ENCODE measurements around the gene TUBGCP5.
"Not testable (repeated sequence)": the region's sequence is repeated elsewhere in the genome, so short reads cannot be mapped to it uniquely, and the experiment has no call there.

Gene TUBGCP5

DNA sequence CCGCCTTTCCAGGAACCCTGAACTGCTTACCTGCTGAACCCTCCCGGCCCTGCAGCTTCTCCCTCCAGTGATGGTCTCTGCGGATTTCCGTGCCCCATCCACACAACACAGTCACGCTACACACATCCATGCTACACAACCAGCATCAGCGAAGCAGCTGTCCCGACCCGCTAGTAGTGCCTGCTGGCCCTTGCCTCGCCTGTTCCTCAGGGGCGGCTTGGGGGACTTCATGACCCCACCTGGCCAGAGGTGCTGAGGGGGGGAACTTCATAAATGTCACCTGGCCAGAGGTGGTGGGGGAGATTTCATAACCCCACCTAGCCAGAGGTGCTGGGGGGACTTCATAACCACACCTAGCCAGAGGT is 530 bp upstream of the TUBGCP5 start:
- DNase-seq: no peak

DNA sequence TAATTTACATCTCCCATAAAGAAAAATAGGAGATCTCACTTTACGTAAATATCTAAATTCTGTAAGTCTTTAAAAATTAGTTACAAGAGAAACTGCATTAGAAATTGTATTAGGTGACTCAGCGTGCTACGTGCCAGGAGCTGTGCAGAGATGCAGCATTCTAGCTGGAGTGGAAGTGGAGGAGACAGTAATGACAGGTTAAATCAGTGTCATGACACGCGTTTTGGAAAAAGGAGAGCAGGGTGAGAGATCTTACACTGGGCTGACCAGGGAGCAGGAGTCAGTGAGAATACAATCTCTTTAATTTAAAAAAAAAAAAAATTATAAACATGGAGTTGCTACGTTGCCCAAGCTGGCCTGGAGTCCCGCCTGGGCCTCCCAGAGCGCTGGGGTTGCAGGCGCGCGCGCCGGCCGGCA is 635 bp downstream of the TUBGCP5 start:
- no peak for DNase-seq

DNA sequence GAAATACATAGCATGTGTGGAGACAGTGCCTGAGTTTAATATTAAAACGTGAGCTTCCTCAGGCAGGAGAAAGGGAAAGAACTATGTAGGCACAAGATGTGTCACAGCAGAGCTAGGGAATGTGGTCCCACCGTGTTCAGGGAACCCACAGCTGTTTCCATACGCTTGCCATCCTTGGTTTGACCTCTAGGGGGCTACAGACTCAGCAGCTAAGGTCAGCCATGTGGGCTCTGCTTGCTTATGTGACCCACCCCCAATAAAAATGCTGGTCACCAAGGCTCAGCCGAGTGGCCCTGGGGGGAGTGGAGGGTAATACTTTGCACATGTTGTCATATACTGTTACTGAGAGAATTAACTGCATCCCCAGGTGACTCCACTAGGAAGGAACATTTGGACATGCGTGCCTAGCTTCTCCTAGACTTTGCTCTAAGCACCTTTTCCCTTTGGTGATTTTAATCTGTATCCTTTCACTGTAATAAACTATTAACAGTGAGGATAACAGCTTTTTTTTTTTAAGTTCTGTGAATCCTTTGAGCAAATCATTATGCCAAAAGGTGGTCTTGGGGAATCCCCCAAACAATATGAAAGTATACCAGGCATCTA is 3.3 kb downstream of the TUBGCP5 start:
- DNase-seq: peak; percentile 64

DNA sequence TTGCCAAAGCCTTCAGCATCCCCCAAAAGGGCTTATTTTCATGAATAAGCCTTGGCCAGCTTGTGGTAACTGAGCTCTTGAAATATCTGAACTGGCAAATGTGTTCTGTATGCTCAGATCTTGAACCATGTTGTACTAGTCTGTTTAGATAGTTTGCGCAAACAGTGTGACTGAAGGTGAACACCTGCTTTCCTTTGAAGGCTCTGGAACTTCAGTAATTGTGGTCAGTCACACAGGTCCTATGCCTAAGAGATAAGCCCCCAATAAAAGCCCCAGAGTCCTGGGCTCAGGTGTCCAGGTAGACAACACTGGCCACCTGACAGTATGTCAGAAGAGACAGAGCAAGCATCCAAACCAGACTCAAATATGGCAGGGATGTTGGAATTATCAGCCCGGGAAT is 5.4 kb downstream of the TUBGCP5 start:
- DNase-seq: no peak

DNA sequence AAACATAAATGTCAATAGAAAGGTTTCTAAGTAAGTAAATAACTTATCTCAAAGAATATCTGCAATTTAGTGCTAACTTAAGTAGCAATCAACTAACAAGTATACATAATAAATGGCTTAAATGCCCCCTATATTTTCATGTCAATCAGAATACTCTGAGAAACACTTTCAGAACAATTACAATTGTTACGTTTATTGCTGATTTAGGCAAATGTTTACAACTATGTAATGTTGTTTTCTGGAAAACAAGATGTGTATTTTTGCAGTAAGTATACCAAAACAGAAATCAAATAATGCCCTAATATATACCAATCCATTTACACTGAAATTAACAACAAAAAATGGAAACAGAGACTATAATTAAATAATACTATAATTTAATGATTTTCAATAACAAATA is 13.2 kb downstream of the TUBGCP5 start:
- no peak for DNase-seq

DNA sequence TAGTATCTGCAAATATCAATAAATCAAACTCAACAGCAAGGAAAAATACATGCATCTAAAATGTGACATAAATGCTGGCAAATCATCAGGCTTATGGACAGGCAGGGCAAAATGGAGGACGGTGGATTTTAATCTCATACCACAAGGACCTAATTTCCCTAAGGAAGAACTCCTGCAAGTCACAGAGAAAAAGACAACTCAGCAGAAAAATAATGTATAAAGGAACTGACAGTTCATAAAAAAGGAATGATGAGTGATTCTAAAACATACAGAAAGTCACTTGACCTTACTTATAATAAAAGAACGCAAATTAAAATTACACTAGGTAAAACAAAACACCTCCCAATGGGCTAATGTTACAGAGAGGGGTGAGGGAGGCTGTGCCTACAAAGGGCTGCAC is 17.2 kb downstream of the TUBGCP5 start:
- DNase-seq: no peak

DNA sequence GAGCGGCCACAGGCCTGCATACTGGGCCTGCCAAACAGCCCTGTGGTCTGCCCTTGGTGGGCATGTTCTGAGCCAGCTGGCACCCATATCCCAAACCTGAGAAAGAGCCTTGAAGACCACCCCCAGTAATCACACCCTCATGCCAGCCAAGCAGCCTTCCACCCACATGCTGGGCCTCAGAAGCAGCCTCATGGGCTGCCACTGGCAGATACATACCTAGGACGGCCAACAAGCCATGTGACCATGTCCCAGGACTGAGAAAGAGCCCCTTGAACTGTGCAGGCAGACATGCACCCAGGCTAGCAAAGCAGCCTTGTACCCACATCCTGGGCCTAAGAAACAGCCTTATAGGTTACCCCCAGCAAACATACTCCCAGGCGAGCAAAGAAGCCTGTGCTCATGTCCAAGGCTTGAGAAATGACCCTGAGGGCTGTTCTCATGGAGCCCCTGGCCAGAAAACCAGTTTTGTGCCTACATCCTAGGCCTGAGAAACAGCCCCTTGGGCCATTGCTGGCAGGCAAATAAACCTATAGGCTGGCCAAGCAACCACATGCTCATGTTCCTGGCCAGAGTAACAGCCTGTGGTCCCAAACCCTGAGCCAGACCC is 24.9 kb downstream of the TUBGCP5 start:
- no peak for DNase-seq

DNA sequence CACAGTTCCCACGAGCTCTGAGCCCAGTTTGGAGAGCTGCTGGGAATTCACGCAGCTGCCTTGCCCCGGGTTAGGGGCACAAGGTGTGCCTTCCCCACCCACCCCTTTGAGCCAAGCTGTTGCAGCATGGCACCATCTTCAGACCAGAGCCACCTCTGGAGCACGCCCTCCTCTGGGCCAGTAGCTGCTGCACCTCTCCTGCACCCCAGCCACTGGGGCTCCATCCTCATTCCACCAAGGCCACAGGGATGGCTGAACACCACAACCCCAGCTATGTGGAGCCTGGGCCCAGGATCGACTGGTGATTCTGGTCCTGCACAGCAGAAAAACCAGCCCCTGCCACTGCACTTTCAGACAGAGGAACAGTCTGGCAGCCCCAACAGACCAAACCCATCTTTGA is 25.7 kb downstream of the TUBGCP5 start:
- no peak for DNase-seq

DNA sequence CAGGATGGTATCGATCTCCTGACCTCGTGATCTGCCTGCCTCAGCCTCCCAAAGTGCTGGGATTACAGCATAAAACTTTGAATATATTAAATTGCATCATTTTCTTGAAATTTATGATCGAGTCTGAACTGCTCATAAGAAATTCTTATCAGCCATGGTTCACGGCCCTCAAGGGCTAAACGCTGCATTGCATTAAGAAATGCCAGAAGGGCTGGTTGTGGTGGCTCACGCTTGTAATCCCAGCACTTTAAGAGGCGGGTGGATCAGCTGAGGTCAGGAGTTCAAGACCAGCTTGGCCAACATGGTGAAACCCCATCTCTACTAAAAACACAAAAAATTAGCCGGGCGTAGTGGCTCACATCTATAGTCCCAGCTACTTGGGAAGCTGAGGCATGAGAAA is 26.8 kb downstream of the TUBGCP5 start:
- DNase-seq: not testable (repeated sequence)

DNA sequence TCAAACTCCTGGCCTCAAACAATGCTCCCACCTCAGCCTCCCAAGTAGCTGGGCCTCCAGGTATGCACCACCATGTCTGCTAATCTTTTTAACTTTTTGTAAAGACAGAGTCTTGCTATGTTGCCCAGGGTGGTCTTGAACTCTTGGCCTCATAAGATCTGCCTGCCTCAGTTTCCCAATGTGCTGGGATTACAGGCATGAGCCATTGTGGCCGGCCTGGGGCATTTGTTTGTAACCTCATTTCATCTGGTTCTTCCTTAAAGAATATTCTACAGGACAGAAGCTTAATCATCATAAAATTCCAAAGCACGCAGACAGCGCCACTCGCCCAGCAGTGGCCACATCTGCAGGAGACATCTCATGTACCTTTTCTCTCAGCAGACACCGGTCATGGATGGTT is 35.6 kb downstream of the TUBGCP5 start:
- no peak for DNase-seq

DNA sequence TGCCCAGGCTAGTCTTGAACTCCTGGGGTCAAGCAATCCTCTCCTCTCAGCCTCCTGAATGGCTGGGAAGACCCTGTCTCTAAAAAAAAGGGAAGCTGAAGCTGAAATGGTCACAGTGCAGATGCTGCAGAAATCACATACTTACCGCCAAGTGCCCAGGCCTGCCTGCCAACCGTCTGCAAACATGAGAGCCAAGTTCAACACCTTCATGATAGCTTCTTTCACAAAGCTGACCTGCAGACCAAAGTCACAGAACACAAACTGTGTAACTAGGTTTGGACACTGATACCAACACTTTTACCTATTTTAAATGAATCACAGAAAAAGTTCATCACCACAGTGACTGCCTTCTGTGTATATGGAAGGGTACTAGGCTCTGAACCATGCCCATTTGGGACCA is 36.4 kb downstream of the TUBGCP5 start:
- DNase-seq: no peak

DNA sequence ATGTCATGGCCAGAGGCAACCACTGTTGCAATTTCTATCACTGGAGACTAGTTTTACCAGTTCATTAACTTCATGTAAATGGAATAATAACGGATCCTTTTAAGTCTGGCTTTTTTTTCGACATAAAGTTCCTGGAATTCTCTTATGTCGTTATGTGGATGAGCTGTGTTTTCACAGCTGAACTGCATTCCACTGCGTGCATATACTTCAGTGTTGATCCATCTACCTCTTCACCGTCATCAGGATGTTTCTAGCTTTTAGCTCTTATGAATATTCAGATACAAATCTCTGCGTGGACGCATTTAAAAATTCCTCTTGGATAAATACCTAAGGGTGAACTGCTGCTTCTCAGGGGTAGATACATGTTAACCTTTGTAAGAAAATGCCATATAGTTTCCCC is 43.6 kb downstream of the TUBGCP5 start:
- DNase-seq: no peak

DNA sequence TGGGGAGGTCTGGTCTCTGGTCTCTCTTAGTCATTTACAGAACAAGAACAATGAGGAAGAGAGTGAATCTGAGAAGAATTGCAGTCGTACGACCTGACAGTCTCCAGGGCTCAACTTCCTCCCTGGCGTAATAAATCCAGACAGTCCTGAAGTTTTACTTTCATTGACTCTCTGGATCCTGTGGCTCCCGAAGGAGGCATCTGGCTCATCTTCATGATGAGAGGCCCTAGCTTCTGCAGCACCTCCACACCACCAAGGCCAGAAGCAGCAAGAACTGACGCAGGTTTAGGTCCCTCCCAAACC is 47.4 kb downstream of the TUBGCP5 start:
- no peak for DNase-seq

DNA sequence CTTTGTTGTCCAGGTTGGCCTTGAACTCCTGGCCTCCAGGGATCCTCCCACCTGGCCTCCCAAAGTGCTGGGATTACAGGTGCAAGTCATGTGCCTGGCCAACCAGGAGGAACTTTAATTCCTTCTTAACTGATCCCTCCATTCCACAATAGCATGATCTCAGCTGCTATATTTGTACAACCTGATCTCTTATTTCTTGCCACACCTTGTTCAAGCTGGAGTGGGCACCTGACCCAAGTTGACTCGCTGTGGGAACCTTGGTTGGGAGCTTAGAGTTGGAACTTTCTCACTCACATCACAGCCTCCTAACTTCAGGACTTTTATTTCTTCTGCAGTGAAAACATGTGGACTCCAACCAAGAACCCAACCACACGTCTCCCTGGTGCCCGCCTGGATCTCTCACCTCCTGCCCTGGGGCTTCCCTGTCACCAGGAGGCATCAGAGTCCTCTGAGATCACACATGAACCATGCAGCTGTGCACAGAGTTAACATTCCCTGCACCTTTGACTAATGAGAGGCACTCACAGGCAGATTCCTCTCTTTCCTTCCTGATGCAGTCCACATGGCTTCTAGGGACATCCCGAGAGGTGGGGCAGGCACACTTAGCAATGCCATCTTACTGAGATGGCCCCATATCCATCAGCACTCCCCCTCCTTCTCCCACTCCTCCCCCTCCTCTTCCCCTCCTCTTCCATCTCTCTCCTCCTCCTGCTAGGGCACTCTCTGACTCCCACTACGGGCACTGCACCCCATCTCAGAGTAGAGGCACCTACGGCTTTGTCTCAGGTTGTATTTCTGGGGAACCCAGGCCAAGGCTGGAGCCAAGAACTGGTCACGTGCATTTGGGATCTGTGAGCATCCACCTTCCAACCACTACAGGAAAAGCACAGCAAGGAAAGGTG is 49.5 kb downstream of the TUBGCP5 start:
- DNase-seq: no peak

DNA sequence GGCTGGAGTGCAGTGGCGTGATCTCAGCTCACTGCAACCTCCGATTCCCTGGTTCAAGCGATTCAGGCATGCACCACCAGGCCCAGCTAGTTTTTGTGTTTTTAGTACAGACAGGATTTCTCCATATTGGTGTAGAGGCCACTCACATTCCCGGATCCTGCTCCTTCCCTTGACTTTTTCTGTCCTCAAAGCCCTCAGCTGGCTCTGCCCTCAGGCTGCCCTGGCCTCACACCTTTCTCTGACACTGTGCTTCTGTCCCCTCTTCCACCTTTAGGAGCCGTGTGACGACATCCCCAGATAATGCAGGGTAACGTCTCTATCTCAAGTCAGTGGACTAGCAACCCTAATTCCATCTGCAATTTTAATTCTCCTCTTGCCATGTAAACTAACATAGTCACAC is 50.6 kb downstream of the TUBGCP5 start:
- DNase-seq: no peak

DNA sequence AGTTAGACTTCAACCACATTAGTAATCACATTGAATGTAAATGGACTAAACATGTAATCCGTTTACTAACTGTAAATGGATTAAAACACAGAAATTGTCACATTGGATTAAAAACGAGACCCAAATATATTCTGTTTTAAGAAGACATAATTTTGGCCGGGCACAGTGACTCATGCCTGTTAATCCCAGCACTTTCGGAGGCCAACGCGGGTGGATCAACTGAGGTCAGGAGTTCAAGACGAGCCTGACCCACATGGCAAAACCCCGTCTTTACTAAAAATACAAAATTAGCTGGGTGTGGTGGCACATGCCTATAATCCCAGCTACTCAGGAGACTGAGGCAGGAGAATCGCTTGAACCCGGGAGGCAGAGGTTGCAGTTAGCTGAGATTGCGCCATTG is 57.4 kb downstream of the TUBGCP5 start:
- DNase-seq: not testable (repeated sequence)

DNA sequence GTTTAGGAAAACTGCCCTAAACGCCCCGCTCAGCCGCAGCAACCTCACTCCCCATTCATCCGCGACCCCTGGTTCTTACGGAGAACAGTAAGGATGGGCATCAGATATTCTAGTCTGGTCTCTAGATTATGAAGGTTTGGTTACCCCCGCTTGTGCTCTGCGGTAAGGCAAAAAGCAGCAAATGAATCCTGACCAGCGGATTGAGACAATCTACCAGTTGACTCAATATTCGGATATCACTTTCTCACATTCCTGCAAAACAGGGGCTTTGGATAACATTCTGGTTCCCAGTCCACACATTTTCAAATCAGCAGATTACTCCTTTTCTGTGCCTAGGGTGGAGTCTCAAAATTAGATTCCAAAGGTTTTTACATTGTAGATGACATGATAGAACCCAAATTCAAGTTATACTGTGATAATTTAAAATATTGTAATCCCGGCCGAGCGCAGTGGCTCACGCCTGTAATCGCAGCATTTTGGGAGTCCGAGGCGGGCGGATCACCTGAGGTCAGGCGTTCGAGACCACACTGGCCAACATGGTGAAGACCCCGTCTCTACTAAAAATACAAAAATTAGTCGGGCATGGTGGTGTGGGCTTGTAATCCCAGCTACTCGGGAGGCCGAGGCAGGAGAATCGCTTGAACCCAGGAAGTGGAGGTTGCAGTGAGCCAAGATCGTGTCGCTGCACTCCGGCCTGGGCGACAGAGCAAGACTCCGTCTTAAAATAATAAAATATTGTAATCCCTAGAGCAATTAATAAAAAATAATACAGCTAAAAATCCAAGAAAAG is 58.1 kb downstream of the TUBGCP5 start:
- no peak for DNase-seq

DNA sequence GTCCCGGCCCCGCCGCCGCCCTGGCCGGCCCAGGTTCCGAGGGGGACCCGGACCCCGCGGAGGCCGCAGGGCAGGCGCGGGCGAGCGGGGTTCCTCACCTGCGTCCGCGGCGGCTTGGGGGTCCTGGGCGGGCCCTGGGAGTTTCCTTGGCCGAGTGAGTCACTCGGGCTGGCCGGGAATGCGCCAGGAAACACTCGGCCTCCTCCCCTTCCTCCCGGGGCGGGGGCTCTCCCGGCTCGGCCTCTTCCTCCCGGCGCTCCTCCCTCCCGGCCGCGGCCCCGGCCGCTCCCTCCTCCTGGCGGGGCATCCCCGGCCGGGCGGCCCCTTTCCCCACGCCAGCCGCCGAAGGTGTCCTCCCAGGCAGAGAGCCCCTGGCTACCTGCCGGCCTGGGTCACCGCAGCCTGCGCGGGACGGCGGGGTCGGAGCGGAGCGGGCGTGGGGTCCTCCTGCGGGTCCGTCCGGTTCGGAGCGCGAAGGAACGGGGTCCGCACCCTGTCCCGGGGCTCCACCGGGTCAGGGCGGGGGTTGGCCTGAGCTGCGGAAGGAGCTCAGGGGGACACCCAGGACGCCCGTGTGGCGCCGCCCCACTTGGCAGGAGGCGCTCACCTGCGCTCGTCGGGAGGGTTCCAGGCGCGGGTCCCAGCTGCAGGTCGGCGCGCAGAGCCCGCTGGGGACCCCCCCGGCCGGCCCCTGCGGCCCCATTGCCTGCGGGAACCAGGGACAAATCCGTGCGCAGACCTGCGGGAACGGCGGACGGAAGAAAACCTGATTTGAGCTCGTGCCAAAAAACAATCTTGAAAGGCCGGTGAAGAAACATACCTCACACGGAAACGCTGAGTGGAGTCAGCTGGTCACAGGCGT is 58.9 kb downstream of the TUBGCP5 start, which contains the start of gene CYFIP1:
TSS of gene CYFIP1 (minus strand) at position 180 of the 862 bp plus-strand sequence. CDS start 33,083 bp downstream, outside the sequence.
- peak; percentile 9 for DNase-seq

DNA sequence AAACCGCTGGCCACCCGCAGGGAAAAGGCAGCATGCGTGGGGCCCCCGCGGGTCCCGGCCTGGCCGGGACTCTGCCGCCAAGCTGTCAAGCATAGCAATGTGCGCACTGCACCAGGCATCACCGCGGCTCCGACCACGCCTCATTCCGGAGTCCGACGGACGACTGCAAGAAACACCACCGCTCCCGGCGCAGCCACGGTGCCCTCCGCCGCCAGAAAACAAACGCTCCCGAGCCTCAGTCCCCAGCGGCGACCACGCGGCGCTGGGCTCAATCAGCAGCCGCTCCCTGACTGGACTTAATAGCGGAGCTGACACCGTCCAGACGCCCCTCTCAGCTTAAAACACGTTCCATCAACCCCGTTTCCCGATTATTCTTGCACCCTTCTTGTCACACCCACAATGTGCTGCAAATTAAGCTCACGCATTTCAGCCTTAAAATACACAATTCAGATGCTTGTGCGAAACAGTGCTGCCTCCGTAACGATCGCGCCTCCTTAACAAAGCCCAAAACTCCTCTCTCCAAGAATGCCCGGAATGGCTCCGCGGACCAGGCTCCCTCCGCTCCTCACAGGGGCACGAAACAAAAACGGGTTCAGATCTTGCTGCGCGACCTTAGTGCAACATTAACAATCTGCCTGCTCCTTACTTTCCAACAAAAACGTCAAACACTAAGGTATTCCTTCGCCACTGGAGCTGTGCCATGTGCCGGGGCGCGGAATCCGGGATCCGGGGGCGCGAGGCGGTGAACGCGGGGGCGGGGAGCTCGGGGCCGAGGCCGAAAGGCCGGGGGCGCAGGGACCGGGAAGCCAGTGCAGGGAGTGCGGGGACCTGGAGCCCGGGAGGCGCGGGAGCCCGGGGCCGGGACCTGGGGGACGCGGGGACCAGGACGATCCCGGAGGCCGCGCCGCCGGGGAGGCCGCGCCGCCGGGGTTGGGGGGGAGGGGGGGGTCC is 59.9 kb downstream of the TUBGCP5 start:
- peak; percentile 33 for DNase-seq

DNA sequence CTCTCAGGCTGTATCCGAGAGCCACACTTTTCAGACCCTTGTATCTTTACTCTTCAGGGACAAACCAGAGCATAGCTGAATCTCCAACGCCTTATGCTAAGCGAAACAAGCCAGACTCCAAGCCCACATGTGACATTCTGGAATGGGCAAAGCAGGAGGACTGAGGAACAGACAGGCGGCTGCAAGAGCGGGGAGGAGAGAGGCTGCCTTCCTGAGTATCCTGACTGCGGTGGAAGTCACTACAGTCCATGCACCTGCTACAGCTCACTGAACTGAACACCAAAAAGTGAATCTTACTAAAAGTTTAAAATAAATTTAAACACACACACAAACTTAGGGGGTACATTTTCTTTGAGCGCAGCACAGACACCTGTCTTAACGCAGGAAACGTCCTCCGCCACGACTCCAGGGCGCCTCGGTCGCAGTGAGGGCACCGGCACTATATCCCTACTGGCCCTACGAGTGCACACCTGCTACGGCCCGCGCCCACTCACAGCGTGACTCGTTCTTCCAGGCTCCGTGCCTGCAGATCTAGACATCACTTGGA is 60.6 kb downstream of the TUBGCP5 start:
- no peak for DNase-seq

DNA sequence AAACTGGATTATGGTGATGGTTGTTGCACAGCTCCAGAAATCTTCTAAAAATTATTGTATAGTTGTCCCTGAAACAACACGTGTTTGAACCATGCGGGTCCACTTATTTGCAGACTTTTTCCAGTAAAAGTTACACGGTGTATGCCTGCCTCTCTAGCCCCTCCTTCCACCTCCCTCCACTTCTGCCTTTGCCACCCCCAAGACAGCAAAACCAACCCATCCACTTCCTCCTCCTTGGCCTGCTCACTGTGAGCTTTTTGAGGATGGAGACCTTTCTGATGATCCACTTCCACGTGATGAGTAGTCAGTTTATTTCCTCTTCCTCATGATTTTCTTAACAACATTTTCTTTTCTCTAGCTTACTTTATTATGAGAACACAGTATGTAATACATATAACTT is 64.6 kb downstream of the TUBGCP5 start:
- DNase-seq: no peak
